ENCODE measurements around the gene STON1.
"Not testable (repeated sequence)": the region's sequence is repeated elsewhere in the genome, so short reads cannot be mapped to it uniquely, and the experiment has no call there.

The STON1 gene

GRCh38 chr2:48569433-48569832 is 39.5 kb downstream of the STON1 start:
- no peak for DNase-seq (ENCODE audit: low spot score)

GRCh38 chr2:48572816-48573215 is 42.9 kb downstream of the STON1 start:
- no peak for DNase-seq (ENCODE audit: low spot score)

- no peak for DNase-seq (ENCODE audit: low spot score)
Measured at GRCh38 chr2:48574353-48575287, 44.7 kb downstream of the STON1 start.

GRCh38 chr2:48578313-48578712 is 48.4 kb downstream of the STON1 start:
- no peak for DNase-seq (ENCODE audit: low spot score)

- DNase-seq (ENCODE audit: low spot score), result no peak
Measured at GRCh38 chr2:48583961-48584360, 54.0 kb downstream of the STON1 start.

- no peak for DNase-seq (ENCODE audit: low spot score)
Measured at GRCh38 chr2:48584551-48584950, 54.6 kb downstream of the STON1 start.

- DNase-seq (ENCODE audit: low spot score), result no peak
Measured at GRCh38 chr2:48586433-48586832, 56.5 kb downstream of the STON1 start.

GRCh38 chr2:48587560-48587959 is 57.6 kb downstream of the STON1 start:
- DNase-seq (ENCODE audit: low spot score), result no peak

- no peak for DNase-seq (ENCODE audit: low spot score)
Measured at GRCh38 chr2:48587961-48588360, 58.0 kb downstream of the STON1 start.

GRCh38 chr2:48588745-48589144 is 58.8 kb downstream of the STON1 start:
- DNase-seq (ENCODE audit: low spot score), result no peak

- peak; percentile 61 for DNase-seq (ENCODE audit: low spot score)
Measured at GRCh38 chr2:48589170-48589767, 59.3 kb downstream of the STON1 start.

- DNase-seq (ENCODE audit: low spot score), result no peak
Measured at GRCh38 chr2:48590017-48590416, 60.1 kb downstream of the STON1 start.

GRCh38 chr2:48592067-48592466 is 62.1 kb downstream of the STON1 start:
- DNase-seq (ENCODE audit: low spot score), result no peak

GRCh38 chr2:48596751-48597150 is 66.8 kb downstream of the STON1 start:
- DNase-seq (ENCODE audit: low spot score), result not testable (repeated sequence)

- no peak for DNase-seq (ENCODE audit: low spot score)
Measured at GRCh38 chr2:48597492-48597891, 67.5 kb downstream of the STON1 start.

GRCh38 chr2:48600204-48600813 is 70.4 kb downstream of the STON1 start:
- peak; percentile 61 for DNase-seq (ENCODE audit: low spot score)

GRCh38 chr2:48600917-48601316 is 71.0 kb downstream of the STON1 start:
- no peak for DNase-seq (ENCODE audit: low spot score)

- peak; percentile 51 for DNase-seq (ENCODE audit: low spot score)
Measured at GRCh38 chr2:48601349-48601748, 71.4 kb downstream of the STON1 start.

- DNase-seq (ENCODE audit: low spot score), result no peak
Measured at GRCh38 chr2:48605482-48606175, 75.7 kb downstream of the STON1 start.

GRCh38 chr2:48607307-48608014 is 77.5 kb downstream of the STON1 start:
- peak; percentile 68 for DNase-seq (ENCODE audit: low spot score)

GRCh38 chr2:48613211-48613610 is 83.3 kb downstream of the STON1 start:
- no peak for DNase-seq (ENCODE audit: low spot score)

GRCh38 chr2:48614581-48614980 is 84.6 kb downstream of the STON1 start:
- DNase-seq (ENCODE audit: low spot score), result not testable (repeated sequence)

Data from globus pallidus (tissue), 1 donor.